Cerebellar cortex (tissue), 1 donor: ENCODE data around the gene BPIFB4.

ENCODE experiments used
- DNase-seq: peaks from one replicate; pipeline ENCODE4 v3.0.0-alpha.2; 2015; ENCODE audit warnings: low spot score

Gene BPIFB4

GRCh38 chr20:33062105-33062824 lies 17.2 kb upstream of the BPIFB4 start:
- DNase-seq: no peak

GRCh38 chr20:33062825-33063149 lies 16.7 kb upstream of the BPIFB4 start:
- no peak for DNase-seq

- DNase-seq: no peak
Observed at GRCh38 chr20:33063271-33063670, 16.2 kb upstream of the BPIFB4 start.

- DNase-seq: no peak
Observed at GRCh38 chr20:33064572-33065287, 14.7 kb upstream of the BPIFB4 start.

- no peak for DNase-seq
Observed at GRCh38 chr20:33065785-33066184, 13.7 kb upstream of the BPIFB4 start.

- DNase-seq: no peak
Observed at GRCh38 chr20:33067806-33068205, 11.6 kb upstream of the BPIFB4 start.

- DNase-seq: no peak
Observed at GRCh38 chr20:33068251-33068939, 11.0 kb upstream of the BPIFB4 start.

GRCh38 chr20:33069673-33070072 lies 9.8 kb upstream of the BPIFB4 start:
- no peak for DNase-seq

GRCh38 chr20:33070111-33071053 lies 9.1 kb upstream of the BPIFB4 start:
- DNase-seq: no peak

- DNase-seq: no peak
Observed at GRCh38 chr20:33071198-33071597, 8.2 kb upstream of the BPIFB4 start.

GRCh38 chr20:33072362-33072761 lies 7.1 kb upstream of the BPIFB4 start:
- no peak for DNase-seq

- no peak for DNase-seq
Observed at GRCh38 chr20:33072813-33073212, 6.6 kb upstream of the BPIFB4 start.

- no peak for DNase-seq
Observed at GRCh38 chr20:33074675-33075074, 4.8 kb upstream of the BPIFB4 start.

GRCh38 chr20:33075281-33075680 lies 4.2 kb upstream of the BPIFB4 start:
- DNase-seq: no peak

- DNase-seq: peak; percentile 13
Observed at GRCh38 chr20:33076662-33077372, 2.6 kb upstream of the BPIFB4 start.

GRCh38 chr20:33081411-33082154 lies 2.1 kb downstream of the BPIFB4 start:
- no peak for DNase-seq

GRCh38 chr20:33082546-33082945 lies 3.1 kb downstream of the BPIFB4 start:
- DNase-seq: no peak

GRCh38 chr20:33083544-33084340 lies 4.3 kb downstream of the BPIFB4 start:
- DNase-seq: no peak

GRCh38 chr20:33084722-33085121 lies 5.3 kb downstream of the BPIFB4 start:
- no peak for DNase-seq
